K562 (cell line): ENCODE data around the gene TMEM121B. TPM values are rescaled to one million over a fixed set of nuclear protein-coding genes. Genes with fewer than 3 reads are reported as not detected.
A peak's percentile ranks its signal among the peaks of the same experiment; 100 is the strongest.

Experiments
- CTBP1 ChIP-seq: fragments of 450-650 bp; IDR thresholded peaks from 2 replicates; pipeline ENCODE4 v1.6.1; 2016; ENCODE audit warnings: borderline replicate concordance
- ESRRA ChIP-seq: fragments of 450-650 bp; IDR thresholded peaks from 2 replicates; pipeline ENCODE4 v1.6.1; 2014; ENCODE audit warnings: low read depth, mild to moderate bottlenecking, moderate library complexity, borderline replicate concordance
- ETV5 ChIP-seq: sonication (generic); formaldehyde crosslinking; IDR thresholded peaks from 2 replicates; pipeline ENCODE4 v1.4.0; 2020; ENCODE audit warnings: low read depth, mild to moderate bottlenecking, missing genetic modification reagents
- GMEB1 ChIP-seq: fragments of 250-450 bp; sonication (Bioruptor Pico); IDR thresholded peaks from 2 replicates; pipeline ENCODE4 v1.4.0; 2020; ENCODE audit warnings: mild to moderate bottlenecking
- GTF2A2 ChIP-seq: IDR thresholded peaks from 2 replicates; pipeline ENCODE4 v1.6.1; 2016; ENCODE audit warnings: mild to moderate bottlenecking, missing genetic modification characterization, missing compliant biosample characterization
- HNRNPL ChIP-seq: fragments of 200-400 bp; formaldehyde crosslinking; IDR thresholded peaks from 2 replicates; pipeline ENCODE4 v1.6.1; 2017; ENCODE audit warnings: low read depth, mild to moderate bottlenecking, low read length
- JUN ChIP-seq, 2 experiments: sonication (generic) in 1 of 2; formaldehyde crosslinking in 1 of 2; IDR thresholded peaks; 2 replicates each; pipeline versions ENCODE4 v1.6.1 to v1.8.0; 2012 to 2022; ENCODE audit warnings: borderline replicate concordance in 2 of 2, mild to moderate bottlenecking in 2 of 2, improper control_type of control experiment in 1 of 2, low read depth in 1 of 2, low read length in 1 of 2, missing genetic modification reagents in 1 of 2
- KDM1A ChIP-seq, 2 experiments: fragments of 450-650 bp; IDR thresholded peaks; 2 replicates each; pipeline ENCODE4 v1.6.1; 2016; ENCODE audit warnings: mild to moderate bottlenecking in 2 of 2
- KLF1 ChIP-seq: fragments of 450-650 bp; IDR thresholded peaks from 2 replicates; pipeline ENCODE4 v1.6.1; 2016; ENCODE audit warnings: missing genetic modification characterization, missing compliant biosample characterization
- KLF16 ChIP-seq: IDR thresholded peaks from 2 replicates; pipeline ENCODE4 v1.6.1; 2016; ENCODE audit warnings: antibody characterized with exemption
- MEF2A ChIP-seq: IDR thresholded peaks from 2 replicates; pipeline ENCODE4 v1.6.1; 2011; ENCODE audit warnings: low read depth, mild to moderate bottlenecking, low read length, moderate library complexity; ENCODE audit not compliant: control insufficient read depth
- PRMT5 ChIP-seq: sonication (generic); formaldehyde crosslinking; IDR thresholded peaks from 2 replicates; pipeline ENCODE4 v1.5.0; 2020; ENCODE audit warnings: missing genetic modification reagents
- RCOR1 ChIP-seq, 2 experiments: IDR thresholded peaks; 2 replicates each; pipeline ENCODE4 v1.6.1; 2012; ENCODE audit warnings: low read depth in 2 of 2, low read length in 2 of 2, borderline replicate concordance in 1 of 2, improper control_type of control experiment in 1 of 2
- RNF219 ChIP-seq: fragments of 250-450 bp; sonication (Bioruptor Pico); IDR thresholded peaks from 2 replicates; pipeline ENCODE4 v1.5.0; 2022; ENCODE audit warnings: mild to moderate bottlenecking
- SLC30A9 ChIP-seq: fragments of 250-450 bp; sonication (Bioruptor Pico); IDR thresholded peaks from 2 replicates; pipeline ENCODE4 v1.8.0; 2022; ENCODE audit warnings: mild to moderate bottlenecking, moderate library complexity
- TBL1XR1 ChIP-seq, 2 experiments: IDR thresholded peaks; 2 replicates each; pipeline ENCODE4 v1.6.1; 2012; ENCODE audit warnings: improper control_type of control experiment in 2 of 2, low read length in 2 of 2, mild to moderate bottlenecking in 1 of 2
- TEAD4 ChIP-seq, 2 experiments: sonication (generic) in 1 of 2; formaldehyde crosslinking in 1 of 2; IDR thresholded peaks; 2 replicates each; pipeline versions ENCODE4 v1.6.1 to v1.8.0; 2012 to 2022; ENCODE audit warnings: borderline replicate concordance in 1 of 2, inconsistent platforms in 1 of 2, low read length in 1 of 2, mild to moderate bottlenecking in 1 of 2, missing genetic modification reagents in 1 of 2
- THRA ChIP-seq: fragments of 450-650 bp; IDR thresholded peaks from 2 replicates; pipeline ENCODE4 v1.6.1; 2017; ENCODE audit warnings: mild to moderate bottlenecking, moderate library complexity
- ZKSCAN8 ChIP-seq: fragments of 200-800 bp; sonication (Bioruptor generic); IDR thresholded peaks from 2 replicates; pipeline ENCODE4 v1.6.1; 2016; ENCODE audit warnings: missing genetic modification characterization, missing compliant biosample characterization
- ZNF212 ChIP-seq: fragments of 450-650 bp; formaldehyde crosslinking; IDR thresholded peaks from 2 replicates; pipeline ENCODE4 v1.4.0; 2020; ENCODE audit warnings: mild to moderate bottlenecking
- ZNF224 ChIP-seq: sonication (generic); formaldehyde crosslinking; IDR thresholded peaks from 2 replicates; pipeline ENCODE4 v1.8.0; 2022; ENCODE audit warnings: mild to moderate bottlenecking, missing genetic modification reagents
- ZNF280A ChIP-seq: fragments of 450-650 bp; IDR thresholded peaks from 2 replicates; pipeline ENCODE4 v1.6.1; 2018; ENCODE audit warnings: mild to moderate bottlenecking, low read depth; ENCODE audit not compliant: partially characterized antibody
- polyA plus RNA-seq, 8 experiments: library from polyadenylated mRNA; depleted of rRNA in 4 of 8; stranded (reverse) in 5 of 8; unstranded in 3 of 8; fragments of >200 nt; fragmentation: Nextera tagmentation in 2 of 8; fragmentation: Illumina TruSeq in 1 of 8; extraction: Ambion mirVana in 2 of 8; extraction: Trizol in 1 of 8; gene quantifications; 2 replicates each; pipeline versions ENCODE4 v1.2.1 to v1.2.3, GENCODE V29; 2011 to 2014; ENCODE audit warnings: inconsistent platforms in 1 of 8, missing spikeins in 1 of 8
- total RNA-seq, 7 experiments: library from RNA; depleted of rRNA in 6 of 7; stranded (reverse); fragments of >200 nt in 6 of 7; fragmentation: Illumina TruSeq in 2 of 7; extraction: Trizol in 2 of 7; gene quantifications; 2 replicates each; pipeline versions ENCODE4 v1.2.1 to v1.2.3, GENCODE V29; 2011 to 2021; ENCODE audit warnings: low replicate concordance in 1 of 7

The TMEM121B gene
- total and polyA plus RNA-seq, 9 of the 15 experiments (the other 6 are each of a cell fraction or from before 2014, with no cell fraction given), result 0.03 to 0.07 (median 0.03) TPM; not detected in 6

- TF ChIP-seq RCOR1 (IDR thresholded peaks at IDR 0.05; ENCODE audit: borderline replicate concordance in 1 of 2, low read depth in 2 of 2, low read length in 2 of 2) (peak; percentile 36 to 98; a peak in 3 of 4 replicates), KLF16 (peak; percentile 48; the same call in 1 of the 2 replicates), TEAD4 (IDR thresholded peaks at IDR 0.05; ENCODE audit: low read length) (peak; percentile 31; the same call in 1 of the 2 replicates), TEAD4 (CRISPR knock-in tag; IDR thresholded peaks at IDR 0.05; ENCODE audit: borderline replicate concordance) (no peak), ESRRA (peak; percentile 26; the same call in 1 of the 2 replicates), RNF219 (no peak), THRA (no peak), CTBP1 (peak; percentile 88), ZNF212 (CRISPR knock-in tag) (no peak), SLC30A9 (CRISPR knock-in tag) (no peak), JUN (IDR thresholded peaks at IDR 0.05; ENCODE audit: borderline replicate concordance, low read depth, low read length) (0 out of 2 replicates have a peak, but pooled peaks have one; percentile 17), JUN (CRISPR knock-in tag; IDR thresholded peaks at IDR 0.05; ENCODE audit: borderline replicate concordance) (no peak), ZKSCAN8 (CRISPR knock-in tag) (no peak), MEF2A (no peak), KDM1A (IDR thresholded peaks at IDR 0.05) (peak in 1 of 2 experiments; percentile 13; a peak in 2 of 4 replicates), HNRNPL (no peak), PRMT5 (CRISPR knock-in tag) (no peak), ZNF280A (no peak), KLF1 (tag) (peak; percentile 82; the same call in 1 of the 2 replicates), GMEB1 (CRISPR knock-in tag) (0 out of 2 replicates have a peak, but pooled peaks have one; percentile 3), GTF2A2 (no peak), ZNF224 (no peak), TBL1XR1 (IDR thresholded peaks at IDR 0.05; ENCODE audit: low read length in 2 of 2) (peak in 1 of 2 experiments; percentile 48; a peak in 1 of 4 replicates), ETV5 (0 out of 2 replicates have a peak, but pooled peaks have one; percentile 30)
These were observed 22.8 kb downstream of the TMEM121B start (continued) for GRCh38 chr22:17098379-17098819.
